Gastrocnemius medialis (tissue), 4 donors: ENCODE measurements around the gene RDH11.

Experiments
- CTCF ChIP-seq, 5 experiments: fragments of 450-650 bp in 3 of 5; fragments of 200-600 bp in 2 of 5; sonication (generic) in 2 of 5; IDR thresholded peaks in 4 of 5; conservative IDR thresholded peaks in 1 of 5; 1 replicate in 4 of 5; 2 replicates in 1 of 5; pipeline ENCODE4 v1.5.1; 2016 to 2019; ENCODE audit warnings: antibody characterized with exemption in 5 of 5, mild to moderate bottlenecking in 3 of 5, moderate library complexity in 3 of 5
- POLR2A ChIP-seq, 2 donors: fragments of 450-650 bp; IDR thresholded peaks; one replicate each; pipeline ENCODE4 v1.6.1; 2017; ENCODE audit warnings: antibody characterized with exemption in 2 of 2, mild to moderate bottlenecking in 2 of 2, moderate library complexity in 2 of 2

GRCh38 chr14:67695394-67695949 is at the start of gene RDH11:
- TF ChIP-seq CTCF (IDR thresholded peaks at IDR 0.05 in 4 of 5, conservative IDR thresholded peaks at IDR 0.05 in 1 of 5) (no peak), POLR2A (IDR thresholded peaks at IDR 0.05) (peak; percentile 45 to 63)
